ENCODE measurements around the gene SLC39A8. TPM values are rescaled to one million over a fixed set of nuclear protein-coding genes. Genes with fewer than 3 reads are reported as not detected.

Gene SLC39A8
- total RNA-seq, 1 experiment from 2014 or later = 13.2 TPM

GRCh38 chr4:102281171-102281839 lies 64.0 kb downstream of the SLC39A8 start:
- H2AFZ ChIP-seq (ENCODE audit: low read depth, low read length, poor library complexity, severe bottlenecking) = no peak overlapping the region
- BruUV-seq (replicated peaks) = no TSS peak
- H3K27ac ChIP-seq (ENCODE audit: low read depth, low read length) = no peak overlapping the region
- H4K20me1 ChIP-seq (ENCODE audit: insufficient read depth) = no peaks in the 10 kb centered on the region
- H3K27me3 ChIP-seq (ENCODE audit: insufficient read depth, low read length) = no peaks in the 10 kb centered on the region
- TF ChIP-seq SP1 (IDR thresholded peaks at IDR 0.05; ENCODE audit: low read depth) (no peak), MAX (IDR thresholded peaks at IDR 0.05) (no peak), CTCF (IDR thresholded peaks at IDR 0.05 in 2 of 3, conservative IDR thresholded peaks at IDR 0.05 in 1 of 3; ENCODE audit: borderline replicate concordance in 1 of 3, insufficient read depth in 1 of 3, low read depth in 2 of 3, low read length in 2 of 3) (no peak), CBX3 (IDR thresholded peaks at IDR 0.05; ENCODE audit: low read depth) (no peak), YY1 (IDR thresholded peaks at IDR 0.05; ENCODE audit: extremely low read depth, insufficient replicate concordance, low read depth, low read length) (no peak), POLR2A (IDR thresholded peaks at IDR 0.05; ENCODE audit: borderline replicate concordance, extremely low read depth, insufficient read depth, insufficient read length) (no peak), SIN3A (IDR thresholded peaks at IDR 0.05; ENCODE audit: low read depth) (no peak), ATF3 (IDR thresholded peaks at IDR 0.05) (no peak), EZH2phosphoT487 (IDR thresholded peaks at IDR 0.05; ENCODE audit: borderline replicate concordance) (no peak), EZH2 (IDR thresholded peaks at IDR 0.05) (no peak), EGR1 (IDR thresholded peaks at IDR 0.05; ENCODE audit: low read depth) (no peak), ZNF274 (IDR thresholded peaks at IDR 0.05; ENCODE audit: low read depth, low read length) (no peak), POLR2AphosphoS5 (IDR thresholded peaks at IDR 0.05; ENCODE audit: low read depth, low read length) (no peak), TCF7L2 (IDR thresholded peaks at IDR 0.05; ENCODE audit: borderline replicate concordance, extremely low read depth, insufficient read depth, insufficient read length) (no peak), ZFX (IDR thresholded peaks at IDR 0.05) (no peak), REST (IDR thresholded peaks at IDR 0.05; ENCODE audit: low read depth) (no peak), ZBTB33 (IDR thresholded peaks at IDR 0.05; ENCODE audit: extremely low read depth, insufficient replicate concordance, low read length) (no peak)
- H3K4me1 ChIP-seq (ENCODE audit: control insufficient read depth in 1 of 2, insufficient read depth in 2 of 2, low read length in 2 of 2) = no peaks in the 10 kb centered on the region
- RAD21 ChIA-PET (ENCODE audit: low non-redundant PET in 1 of 2, low total read pairs in 2 of 2, uncharacterized antibody in 2 of 2, unreplicated experiment in 2 of 2) = no interaction called here
- ATAC-seq (no peak), DNase-seq (ENCODE audit: low read depth, low spot score) (no peak)
- CTCF ChIA-PET = interaction anchor here (1.5 kb wide), 1 partner anchor 19 kb away, joined by 5 read pairs; no protein-coding TSS in a partner anchor
- no peaks in the 10 kb centered on the region for H3K36me3 ChIP-seq (ENCODE audit: control insufficient read depth in 1 of 2, insufficient read depth in 2 of 2, low read length in 2 of 2)
- H3K9ac ChIP-seq (ENCODE audit: low read length) = no peak overlapping the region
- H3K4me3 ChIP-seq (replicated peaks in 1 of 2; ENCODE audit: low read depth in 1 of 2, low read length in 2 of 2) = no peak overlapping the region
- POLR2A ChIA-PET = no interaction called here
- H3K4me2 ChIP-seq (ENCODE audit: low read length) = no peak overlapping the region
- H3K9me2 ChIP-seq (ENCODE audit: insufficient read depth) = no peaks in the 10 kb centered on the region
- intact Hi-C loops (cut with micrococcal nuclease) = no loop called here
- no peaks in the 10 kb centered on the region for H3K79me2 ChIP-seq (ENCODE audit: insufficient read depth, low read length)
- no peaks in the 10 kb centered on the region for H3K9me3 ChIP-seq (ENCODE audit: control insufficient read depth in 1 of 2, insufficient read depth in 1 of 2, low read depth in 1 of 2, low read length in 2 of 2)
